Cardiac muscle cell (in vitro differentiated cells and primary cell): ENCODE measurements around the gene PIP5K1C. TPM values are rescaled to one million over a fixed set of nuclear protein-coding genes. Genes with fewer than 3 reads are reported as not detected.

ENCODE experiments used
- DNase-seq, 2 donors: peaks; one replicate each; pipeline versions ENCODE4 v3.0.0 to v3.0.0-alpha.2; 2010 to 2017; ENCODE audit warnings: low read depth in 1 of 2, low spot score in 1 of 2
- H3K27ac ChIP-seq: fragments of 200-600 bp; sonication (generic); 2 replicates; pipeline ENCODE4 v1.5.1; 2016
- H3K27me3 ChIP-seq: fragments of 200-600 bp; sonication (generic); 2 replicates; pipeline ENCODE4 v1.6.0; 2016; ENCODE audit warnings: control low read depth
- H3K36me3 ChIP-seq: fragments of 200-600 bp; sonication (generic); 2 replicates; pipeline ENCODE4 v1.5.1; 2016; ENCODE audit warnings: control low read depth
- H3K4me1 ChIP-seq: fragments of 200-600 bp; sonication (generic); 2 replicates; pipeline ENCODE4 v1.8.1; 2017; ENCODE audit warnings: low read depth, mild to moderate bottlenecking, mixed run types
- H3K4me3 ChIP-seq: fragments of 200-600 bp; sonication (generic); 2 replicates; pipeline ENCODE4 v1.5.1; 2016; ENCODE audit warnings: mild to moderate bottlenecking
- H3K9me3 ChIP-seq: fragments of 200-600 bp; sonication (generic); 2 replicates; pipeline ENCODE4 v1.5.1; 2017; ENCODE audit warnings: low read depth, mild to moderate bottlenecking, control low read depth
- CTCF ChIP-seq: IDR thresholded peaks from 2 replicates; pipeline ENCODE4 v1.5.1; 2012; ENCODE audit warnings: low read depth, mild to moderate bottlenecking, low read length
- polyA plus RNA-seq: library from polyadenylated mRNA; unstranded; fragments of >200 nt; fragmentation: Nextera tagmentation; extraction: Ambion mirVana; gene quantifications from 2 replicates; pipeline ENCODE4 v1.2.1, GENCODE V29; 2016
- total RNA-seq: library from RNA; depleted of rRNA; stranded (reverse); fragments of >200 nt; gene quantifications from 2 replicates; pipeline ENCODE4 v1.2.3, GENCODE V29; 2016

The PIP5K1C gene
- total and polyA plus RNA-seq, 2 experiments from 2014 or later, result 21.0 to 28.4 TPM

- Histone ChIP-seq H3K27ac (no peak overlapping the region), H3K4me3 (no peak overlapping the region), H3K36me3 (no peaks in the 10 kb centered on the region), H3K9me3 (no peaks in the 10 kb centered on the region), H3K27me3 (no peaks in the 10 kb centered on the region), H3K4me1 (no peaks in the 10 kb centered on the region)
- DNase-seq, result no peak
- no peak for TF ChIP-seq CTCF
Observed at GRCh38 chr19:3682286-3682685, 18.0 kb downstream of the PIP5K1C start.

DNA sequence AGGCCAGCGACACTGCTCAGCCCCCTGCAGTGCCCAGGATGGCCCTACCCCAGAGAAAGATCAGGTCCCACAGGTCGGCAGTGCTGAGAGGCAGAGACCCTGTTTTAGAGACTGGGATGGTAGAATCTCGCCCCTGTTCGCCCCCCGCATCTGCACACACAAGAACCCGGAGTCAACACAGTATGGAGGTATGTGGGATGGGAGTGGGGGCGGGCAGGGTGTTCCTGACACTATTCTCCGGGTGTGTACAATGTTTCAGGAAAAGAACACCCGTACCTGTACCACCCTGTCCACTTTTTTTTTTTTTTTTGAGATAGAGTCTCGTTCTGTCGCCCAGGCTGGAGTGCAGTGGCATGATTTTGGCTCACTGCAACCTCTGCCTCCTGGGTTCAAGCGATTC is 19.3 kb downstream of the PIP5K1C start:
- no peaks in the 10 kb centered on the region for H3K27me3 ChIP-seq
- no peak for DNase-seq

DNA sequence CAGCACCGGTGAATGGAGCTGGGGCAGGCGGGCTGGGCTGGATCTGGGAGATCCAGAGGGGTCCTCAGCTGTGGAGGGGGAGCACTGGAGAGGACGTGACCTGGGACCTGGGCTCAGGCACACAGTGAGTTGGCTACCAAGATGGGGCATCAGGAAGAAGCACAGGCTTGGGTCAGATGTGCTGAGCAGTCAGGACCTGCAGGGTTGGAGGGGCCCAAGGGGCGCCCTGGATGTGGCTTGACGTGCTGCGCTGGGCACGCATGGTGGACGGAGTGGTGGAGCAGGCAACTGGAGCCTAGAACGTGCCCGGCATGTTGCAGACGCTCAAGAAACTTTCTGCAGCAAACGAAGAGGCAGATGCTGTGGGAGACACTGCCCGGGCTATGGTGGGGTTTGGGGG is 20.7 kb downstream of the PIP5K1C start:
- Histone ChIP-seq H3K27ac (no peak overlapping the region), H3K36me3 (no peaks in the 10 kb centered on the region), H3K27me3 (no peaks in the 10 kb centered on the region), H3K4me1 (no peaks in the 10 kb centered on the region), H3K4me3 (no peak overlapping the region), H3K9me3 (no peaks in the 10 kb centered on the region)
- DNase-seq, result no peak
- no peak for TF ChIP-seq CTCF

More for the DNA sequence above, 19.3 kb downstream of the PIP5K1C start:
- H3K9me3 ChIP-seq, result no peaks in the 10 kb centered on the region
- no peak overlapping the region for H3K4me3 ChIP-seq
- H3K36me3 ChIP-seq, result no peaks in the 10 kb centered on the region
- no peaks in the 10 kb centered on the region for H3K4me1 ChIP-seq
- no peak overlapping the region for H3K27ac ChIP-seq
- TF ChIP-seq CTCF, result no peak

DNA sequence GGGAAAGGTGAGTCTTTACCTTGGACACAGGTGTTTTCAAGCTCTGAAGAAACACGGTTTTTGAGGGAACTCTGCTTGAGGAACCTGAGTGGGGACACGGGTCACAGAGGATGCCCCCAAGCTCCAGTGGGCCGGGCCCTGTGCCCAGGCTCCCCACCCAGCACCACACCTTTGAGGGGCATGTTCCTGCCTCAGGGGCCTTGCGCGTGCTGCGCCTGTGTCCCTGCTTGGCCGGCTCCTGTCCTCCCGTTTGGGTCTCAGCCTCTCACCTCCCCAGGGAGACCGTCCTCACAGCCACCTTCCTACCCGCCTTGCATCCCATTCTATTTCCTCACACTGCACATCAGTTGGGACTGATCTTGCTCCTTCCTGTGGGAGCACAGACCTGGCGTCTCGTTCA is 21.1 kb downstream of the PIP5K1C start:
- Histone ChIP-seq H3K4me1 (no peaks in the 10 kb centered on the region), H3K9me3 (no peaks in the 10 kb centered on the region), H3K36me3 (no peaks in the 10 kb centered on the region), H3K27me3 (no peaks in the 10 kb centered on the region), H3K27ac (no peak overlapping the region), H3K4me3 (no peak overlapping the region)
- DNase-seq, result no peak
- TF ChIP-seq CTCF, result no peak

DNA sequence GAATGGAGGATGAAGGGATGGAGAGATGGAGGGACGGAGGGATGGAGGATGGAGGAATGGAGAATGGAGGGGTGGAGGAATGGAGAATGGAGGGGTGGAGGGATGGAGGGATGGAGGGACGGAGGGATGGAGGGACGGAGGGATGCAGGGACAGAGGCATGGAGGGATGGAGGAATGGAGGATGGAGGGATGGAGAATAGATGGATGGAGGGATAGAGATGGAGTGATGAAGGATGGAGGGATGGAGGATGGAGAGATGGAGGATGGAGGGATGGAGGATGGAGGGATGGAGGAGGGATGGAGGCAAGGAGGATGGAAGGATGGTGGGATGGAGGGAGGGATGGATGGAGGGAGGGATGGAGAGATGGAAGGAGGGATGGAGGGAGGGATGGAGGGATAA is 22.1 kb downstream of the PIP5K1C start:
- H3K4me1 ChIP-seq, result no peaks in the 10 kb centered on the region

More for the DNA sequence above, 22.1 kb downstream of the PIP5K1C start:
- H3K36me3 ChIP-seq, result no peaks in the 10 kb centered on the region
- no peak for DNase-seq
- no peak overlapping the region for H3K27ac ChIP-seq
- no peak for TF ChIP-seq CTCF
- no peaks in the 10 kb centered on the region for H3K27me3 ChIP-seq
- no peaks in the 10 kb centered on the region for H3K9me3 ChIP-seq
- no peak overlapping the region for H3K4me3 ChIP-seq
